ENCODE data around the gene NEK2. TPM values are rescaled to one million over a fixed set of nuclear protein-coding genes. Genes with fewer than 3 reads are reported as not detected.

NEK2 gene
- total RNA-seq, 1 experiment from 2014 or later, result 47.5 TPM

DNA sequence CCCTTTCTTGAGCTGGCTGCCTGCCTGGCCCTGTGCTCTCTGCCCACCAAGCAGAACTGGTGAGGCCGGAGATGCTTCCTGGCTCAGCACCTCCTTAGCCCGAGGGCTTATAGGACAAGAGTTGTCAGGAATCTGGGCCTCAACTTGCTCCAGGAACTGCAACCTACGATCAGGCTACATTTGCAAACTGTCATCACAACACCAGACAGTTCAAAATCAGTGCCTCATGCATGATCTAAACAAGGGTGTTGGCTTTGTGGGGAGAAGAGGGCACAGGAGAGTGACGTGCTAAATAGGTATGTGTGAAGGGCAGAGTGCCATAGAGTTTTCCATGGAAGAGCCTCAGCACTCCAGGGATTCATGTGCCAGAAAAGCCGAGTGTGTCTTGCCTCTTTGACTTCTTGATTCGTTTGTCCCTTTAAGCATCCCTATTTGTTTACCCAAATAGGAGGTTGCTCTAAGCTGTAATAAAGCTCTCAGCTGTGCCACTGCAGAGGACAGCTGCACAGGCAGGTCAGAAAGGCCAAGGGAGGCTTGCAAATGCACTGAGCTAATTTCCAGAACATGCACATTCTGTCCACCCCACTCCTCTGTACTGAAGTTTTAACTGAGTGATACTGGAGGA is 30.2 kb upstream of the NEK2 start:
- POLR2A ChIA-PET (ENCODE audit: unreplicated experiment), result no interaction called here
- TF ChIP-seq EZH2 (IDR thresholded peaks at IDR 0.05; ENCODE audit: low read length, unreplicated experiment) (no peak), EZH2phosphoT487 (IDR thresholded peaks at IDR 0.05; ENCODE audit: borderline replicate concordance, low read length) (no peak)
- CTCF ChIA-PET, result no interaction called here
- BruUV-seq (replicated peaks), result no TSS peak
- H3K36me3 ChIP-seq (ENCODE audit: low read depth, low read length), result no peaks in the 10 kb centered on the region
- peak; percentile 75 for ATAC-seq
- no peaks in the 10 kb centered on the region for H4K20me1 ChIP-seq (ENCODE audit: low read length)
- H3K4me3 ChIP-seq (ENCODE audit: low read length), result no peak overlapping the region
- no peaks in the 10 kb centered on the region for H3K9me3 ChIP-seq (ENCODE audit: low read length)
- peak overlapping the region; percentile 42 for H2AFZ ChIP-seq (ENCODE audit: low read length)
- H3F3A ChIP-seq (ENCODE audit: low read length, unreplicated experiment), result no peaks in the 10 kb centered on the region
- peak; percentile 75 for DNase-seq
- H3K27me3 ChIP-seq (ENCODE audit: low read length), result no peaks in the 10 kb centered on the region
- no peaks in the 10 kb centered on the region for H3K9me2 ChIP-seq (replicated peaks; ENCODE audit: low read length)
- H3K4me2 ChIP-seq (ENCODE audit: low read length), result peak overlapping the region; percentile 21
- intact Hi-C loops (cut with micrococcal nuclease), result no loop called here
- no peak overlapping the region for H3K9ac ChIP-seq (ENCODE audit: low read length)
- peaks cover 23% of the 10 kb centered on the region for H3K4me1 ChIP-seq (ENCODE audit: insufficient read depth, low read length)
- H3K27ac ChIP-seq (ENCODE audit: low read length), result no peak overlapping the region
- H3K79me2 ChIP-seq (ENCODE audit: low read length), result no peaks in the 10 kb centered on the region

DNA sequence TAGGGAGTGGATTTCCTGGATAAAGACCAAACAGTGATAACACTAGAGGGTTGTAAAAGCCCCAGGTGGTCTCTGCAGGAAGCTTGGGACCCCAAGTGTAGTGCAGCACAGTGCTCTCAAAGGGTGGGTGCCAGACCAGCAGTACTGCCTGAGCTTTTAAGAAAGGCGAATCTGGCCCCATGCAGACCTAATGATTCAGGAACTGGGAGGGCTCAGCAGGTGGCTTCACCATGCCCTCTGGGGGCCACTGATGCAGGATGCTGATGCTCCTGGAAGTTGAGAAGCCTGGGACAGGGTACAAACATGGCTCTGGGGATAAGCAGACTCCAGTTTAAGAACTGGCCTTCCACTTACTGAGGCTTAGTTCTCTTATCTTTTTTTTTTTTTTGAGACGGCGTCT is 29.1 kb upstream of the NEK2 start:
- intact Hi-C loops (cut with micrococcal nuclease), result no loop called here
- TF ChIP-seq EZH2 (IDR thresholded peaks at IDR 0.05; ENCODE audit: low read length, unreplicated experiment) (no peak), EZH2phosphoT487 (IDR thresholded peaks at IDR 0.05; ENCODE audit: borderline replicate concordance, low read length) (no peak)
- TF ChIP-seq, protein P1, sequence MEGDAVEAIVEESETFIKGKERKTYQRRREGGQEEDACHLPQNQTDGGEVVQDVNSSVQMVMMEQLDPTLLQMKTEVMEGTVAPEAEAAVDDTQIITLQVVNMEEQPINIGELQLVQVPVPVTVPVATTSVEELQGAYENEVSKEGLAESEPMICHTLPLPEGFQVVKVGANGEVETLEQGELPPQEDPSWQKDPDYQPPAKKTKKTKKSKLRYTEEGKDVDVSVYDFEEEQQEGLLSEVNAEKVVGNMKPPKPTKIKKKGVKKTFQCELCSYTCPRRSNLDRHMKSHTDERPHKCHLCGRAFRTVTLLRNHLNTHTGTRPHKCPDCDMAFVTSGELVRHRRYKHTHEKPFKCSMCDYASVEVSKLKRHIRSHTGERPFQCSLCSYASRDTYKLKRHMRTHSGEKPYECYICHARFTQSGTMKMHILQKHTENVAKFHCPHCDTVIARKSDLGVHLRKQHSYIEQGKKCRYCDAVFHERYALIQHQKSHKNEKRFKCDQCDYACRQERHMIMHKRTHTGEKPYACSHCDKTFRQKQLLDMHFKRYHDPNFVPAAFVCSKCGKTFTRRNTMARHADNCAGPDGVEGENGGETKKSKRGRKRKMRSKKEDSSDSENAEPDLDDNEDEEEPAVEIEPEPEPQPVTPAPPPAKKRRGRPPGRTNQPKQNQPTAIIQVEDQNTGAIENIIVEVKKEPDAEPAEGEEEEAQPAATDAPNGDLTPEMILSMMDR (conservative IDR thresholded peaks at IDR 0.05; ENCODE audit: low read depth, low read length), result no peak
- DNase-seq (no peak), ATAC-seq (no peak)
- H3K4me3 ChIP-seq (ENCODE audit: low read length), result no peak overlapping the region
- no peak overlapping the region for H3K27ac ChIP-seq (ENCODE audit: low read length)
- no TSS peak for BruUV-seq (replicated peaks)
- no peaks in the 10 kb centered on the region for H3K9me2 ChIP-seq (replicated peaks; ENCODE audit: low read length)
- no peak overlapping the region for H3K9ac ChIP-seq (ENCODE audit: low read length)
- ChIA-PET CTCF (no interaction called here), POLR2A (ENCODE audit: unreplicated experiment) (no interaction called here)
- H3F3A ChIP-seq (ENCODE audit: low read length, unreplicated experiment), result no peaks in the 10 kb centered on the region
- H3K4me1 ChIP-seq (ENCODE audit: insufficient read depth, low read length), result peaks cover 23% of the 10 kb centered on the region
- no peak overlapping the region for H3K4me2 ChIP-seq (ENCODE audit: low read length)
- H2AFZ ChIP-seq (ENCODE audit: low read length), result no peak overlapping the region
- no peaks in the 10 kb centered on the region for H3K79me2 ChIP-seq (ENCODE audit: low read length)
- no peaks in the 10 kb centered on the region for H3K9me3 ChIP-seq (ENCODE audit: low read length)
- no peaks in the 10 kb centered on the region for H4K20me1 ChIP-seq (ENCODE audit: low read length)
- H3K27me3 ChIP-seq (ENCODE audit: low read length), result no peaks in the 10 kb centered on the region
- H3K36me3 ChIP-seq (ENCODE audit: low read depth, low read length), result no peaks in the 10 kb centered on the region

DNA sequence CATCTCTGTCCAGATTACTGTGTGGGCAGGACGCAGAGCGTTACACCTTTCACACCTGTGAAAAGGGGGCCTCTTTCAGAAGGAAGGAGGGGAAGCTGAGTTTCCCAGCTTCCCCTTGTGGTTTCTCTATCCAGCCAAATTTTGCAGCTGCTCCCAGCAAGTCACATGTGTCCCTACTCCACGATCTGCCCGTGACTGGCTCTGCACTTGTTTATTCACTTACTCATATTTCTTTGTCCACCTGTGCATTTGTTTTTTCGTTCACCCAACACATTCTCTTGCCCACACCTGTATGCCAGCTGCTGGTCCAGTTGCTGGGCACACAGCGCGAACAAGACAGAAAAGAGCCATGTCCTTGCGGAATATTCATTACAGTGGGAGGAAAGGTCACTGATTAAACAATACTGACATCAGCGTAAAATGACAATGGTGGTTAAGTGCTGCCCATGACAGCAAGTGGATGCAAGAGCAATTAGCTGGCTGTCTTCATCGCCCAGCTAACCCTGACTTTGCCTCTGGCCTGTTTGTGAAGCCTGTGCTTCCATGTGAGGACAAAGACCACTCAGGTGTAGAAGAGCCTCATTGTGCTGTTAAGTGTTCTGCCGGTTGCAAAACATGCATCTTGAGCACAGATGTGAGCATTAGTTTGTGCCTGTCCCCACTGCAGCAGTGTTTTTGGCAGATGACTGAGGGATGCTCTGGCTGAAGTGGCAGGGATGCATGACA is 28.6 kb upstream of the NEK2 start:
- ATAC-seq, result peak; percentile 20; the same call in 1 of the 2 replicates
- peaks cover 23% of the 10 kb centered on the region for H3K4me1 ChIP-seq (ENCODE audit: insufficient read depth, low read length)
- no peak overlapping the region for H3K4me3 ChIP-seq (ENCODE audit: low read length)
- H3K9me2 ChIP-seq (replicated peaks; ENCODE audit: low read length), result no peaks in the 10 kb centered on the region
- ChIA-PET POLR2A (ENCODE audit: unreplicated experiment) (interaction anchor here (0.6 kb wide), 1 partner anchor 110 kb away, joined by 3 read pairs; no protein-coding TSS in a partner anchor), CTCF (no interaction called here)
- no TSS peak for BruUV-seq (replicated peaks)
- no peaks in the 10 kb centered on the region for H4K20me1 ChIP-seq (ENCODE audit: low read length)
- H3K27me3 ChIP-seq (ENCODE audit: low read length), result no peaks in the 10 kb centered on the region
- no peak overlapping the region for H3K9ac ChIP-seq (ENCODE audit: low read length)
- no peak overlapping the region for H3K27ac ChIP-seq (ENCODE audit: low read length)
- no peak overlapping the region for H3K4me2 ChIP-seq (ENCODE audit: low read length)
- TF ChIP-seq EZH2phosphoT487 (IDR thresholded peaks at IDR 0.05; ENCODE audit: borderline replicate concordance, low read length), result no peak
- TF ChIP-seq, protein P1 (conservative IDR thresholded peaks at IDR 0.05; ENCODE audit: low read depth, low read length), result no peak
- TF ChIP-seq EZH2 (IDR thresholded peaks at IDR 0.05; ENCODE audit: low read length, unreplicated experiment), result no peak
- no peaks in the 10 kb centered on the region for H3K79me2 ChIP-seq (ENCODE audit: low read length)
- H3K36me3 ChIP-seq (ENCODE audit: low read depth, low read length), result no peaks in the 10 kb centered on the region
- DNase-seq, result peak; percentile 37
- intact Hi-C loops (cut with micrococcal nuclease), result no loop called here
- no peaks in the 10 kb centered on the region for H3F3A ChIP-seq (ENCODE audit: low read length, unreplicated experiment)
- no peak overlapping the region for H2AFZ ChIP-seq (ENCODE audit: low read length)
- no peaks in the 10 kb centered on the region for H3K9me3 ChIP-seq (ENCODE audit: low read length)

Measured in PC-3 (cell line).